NB4 (cell line): ENCODE results near the gene TCF4.

Experiments used
- DNase-seq: peaks from one replicate; pipeline ENCODE4 v3.0.0; 2010; ENCODE audit warnings: low read depth
- H3K4me3 ChIP-seq: one replicate; pipeline ENCODE4 v1.5.1; 2011; ENCODE audit warnings: mild to moderate bottlenecking, low read depth, low read length, moderate library complexity
- MYC ChIP-seq: IDR thresholded peaks from 2 replicates; pipeline ENCODE4 v1.6.1; 2011; ENCODE audit warnings: low read depth, low read length
- POLR2A ChIP-seq: IDR thresholded peaks from 2 replicates; pipeline ENCODE4 v1.6.1; 2011; ENCODE audit warnings: mild to moderate bottlenecking; ENCODE audit not compliant: insufficient read length; ENCODE audit errors: extremely low read depth
- TF ChIP-seq, protein P1 (sequence below): IDR thresholded peaks from one replicate; pipeline ENCODE4 v1.5.1; 2012; ENCODE audit warnings: low read depth, low read length
- TF ChIP-seq, protein P2 (sequence below): IDR thresholded peaks from 2 replicates; pipeline ENCODE4 v1.6.1; 2011; ENCODE audit warnings: low read depth, low read length

Gene TCF4

GRCh38 chr18:55541571-55541970, 46.4 kb downstream of the TCF4 start:
- TF ChIP-seq, protein P1, sequence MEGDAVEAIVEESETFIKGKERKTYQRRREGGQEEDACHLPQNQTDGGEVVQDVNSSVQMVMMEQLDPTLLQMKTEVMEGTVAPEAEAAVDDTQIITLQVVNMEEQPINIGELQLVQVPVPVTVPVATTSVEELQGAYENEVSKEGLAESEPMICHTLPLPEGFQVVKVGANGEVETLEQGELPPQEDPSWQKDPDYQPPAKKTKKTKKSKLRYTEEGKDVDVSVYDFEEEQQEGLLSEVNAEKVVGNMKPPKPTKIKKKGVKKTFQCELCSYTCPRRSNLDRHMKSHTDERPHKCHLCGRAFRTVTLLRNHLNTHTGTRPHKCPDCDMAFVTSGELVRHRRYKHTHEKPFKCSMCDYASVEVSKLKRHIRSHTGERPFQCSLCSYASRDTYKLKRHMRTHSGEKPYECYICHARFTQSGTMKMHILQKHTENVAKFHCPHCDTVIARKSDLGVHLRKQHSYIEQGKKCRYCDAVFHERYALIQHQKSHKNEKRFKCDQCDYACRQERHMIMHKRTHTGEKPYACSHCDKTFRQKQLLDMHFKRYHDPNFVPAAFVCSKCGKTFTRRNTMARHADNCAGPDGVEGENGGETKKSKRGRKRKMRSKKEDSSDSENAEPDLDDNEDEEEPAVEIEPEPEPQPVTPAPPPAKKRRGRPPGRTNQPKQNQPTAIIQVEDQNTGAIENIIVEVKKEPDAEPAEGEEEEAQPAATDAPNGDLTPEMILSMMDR = no peak
- no peak for TF ChIP-seq MYC
- TF ChIP-seq POLR2A = no peak
- TF ChIP-seq, protein P2, sequence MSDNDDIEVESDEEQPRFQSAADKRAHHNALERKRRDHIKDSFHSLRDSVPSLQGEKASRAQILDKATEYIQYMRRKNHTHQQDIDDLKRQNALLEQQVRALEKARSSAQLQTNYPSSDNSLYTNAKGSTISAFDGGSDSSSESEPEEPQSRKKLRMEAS = no peak
- DNase-seq = no peak
- no peak overlapping the region for H3K4me3 ChIP-seq

DNA sequence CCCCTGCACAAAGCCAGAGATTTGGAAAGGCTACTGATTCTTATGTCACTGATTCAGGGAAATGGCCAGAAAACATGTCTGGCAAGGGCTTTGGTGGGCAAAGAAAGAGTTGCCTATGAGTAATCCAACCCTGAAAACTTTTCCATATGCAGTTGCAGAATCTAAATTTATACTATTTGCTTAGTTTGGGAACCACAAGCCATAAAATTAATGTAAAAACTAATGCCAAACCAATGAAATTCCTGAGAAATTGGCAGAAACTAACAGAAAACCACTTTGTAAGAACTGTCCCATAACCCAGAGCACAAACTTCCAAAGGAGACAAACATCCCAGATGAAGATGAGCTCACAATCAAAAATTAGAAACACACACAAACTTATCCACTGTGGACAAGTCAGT, 48.8 kb downstream of the TCF4 start:
- DNase-seq = no peak
- TF ChIP-seq POLR2A (no peak), MYC (no peak)
- TF ChIP-seq, protein P1 = no peak
- TF ChIP-seq, protein P2 = no peak
- H3K4me3 ChIP-seq = no peak overlapping the region

- H3K4me3 ChIP-seq = no peak overlapping the region
- TF ChIP-seq, protein P1 = no peak
- TF ChIP-seq POLR2A (no peak), MYC (no peak)
- TF ChIP-seq, protein P2 = no peak
- DNase-seq = no peak
Measured at GRCh38 chr18:55534996-55535395, 53.0 kb downstream of the TCF4 start.

DNA sequence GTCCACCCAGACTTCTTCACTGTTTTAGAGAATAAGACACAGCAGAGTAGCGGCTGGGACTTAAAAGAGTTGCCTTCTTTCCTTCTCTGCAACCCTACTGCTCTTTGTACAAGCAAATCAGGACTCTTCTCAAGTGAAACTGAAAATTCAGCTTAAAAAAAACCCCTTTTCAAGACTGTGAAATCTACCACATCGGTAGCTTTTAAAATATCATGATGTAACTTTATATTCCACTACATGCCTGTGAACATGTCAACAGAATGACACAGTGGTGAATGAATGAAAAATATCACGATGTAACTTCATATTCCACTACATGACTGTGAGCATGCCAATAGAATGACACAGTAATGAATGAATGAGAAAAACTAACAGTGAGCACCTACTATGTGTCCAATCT, 53.4 kb downstream of the TCF4 start:
- TF ChIP-seq MYC (no peak), POLR2A (no peak)
- TF ChIP-seq, protein P2 = no peak
- TF ChIP-seq, protein P1 = no peak
- no peak overlapping the region for H3K4me3 ChIP-seq
- no peak for DNase-seq

GRCh38 chr18:55530166-55530565, 57.8 kb downstream of the TCF4 start:
- no peak overlapping the region for H3K4me3 ChIP-seq
- TF ChIP-seq, protein P2 = no peak
- TF ChIP-seq POLR2A (no peak), MYC (no peak)
- TF ChIP-seq, protein P1 = no peak
- DNase-seq = no peak

GRCh38 chr18:55529581-55529980, 58.4 kb downstream of the TCF4 start:
- TF ChIP-seq, protein P2 = no peak
- TF ChIP-seq POLR2A (no peak), MYC (no peak)
- TF ChIP-seq, protein P1 = no peak
- DNase-seq = no peak
- no peak overlapping the region for H3K4me3 ChIP-seq
